Measurements from ENCODE around the gene VSTM2L. TPM values are rescaled to one million over a fixed set of nuclear protein-coding genes. Genes with fewer than 3 reads are reported as not detected.

The VSTM2L gene
- total and polyA plus RNA-seq, 9 of the 15 experiments (the other 6 are each of a cell fraction or from before 2014, with no cell fraction given), result not detected

GRCh38 chr20:37896932-37897548 lies 5.9 kb upstream of the VSTM2L start (continued):
- TF ChIP-seq SIN3B (IDR thresholded peaks at IDR 0.05; ENCODE audit: low read depth), result no peak
- TF ChIP-seq HDAC8 (tag; IDR thresholded peaks at IDR 0.05), result no peak
- TF ChIP-seq PREB (CRISPR knock-in tag; IDR thresholded peaks at IDR 0.05), result no peak
- TF ChIP-seq PBX2 (CRISPR knock-in tag; IDR thresholded peaks at IDR 0.05; ENCODE audit: low read depth), result no peak
- TF ChIP-seq PBX2 (tag; conservative IDR thresholded peaks at IDR 0.05; ENCODE audit: low read depth), result no peak
- TF ChIP-seq ZFP91 (CRISPR knock-in tag; IDR thresholded peaks at IDR 0.05), result no peak
- no peak for TF ChIP-seq HCFC1 (IDR thresholded peaks at IDR 0.05; ENCODE audit: low read depth, low read length)
- no peak for TF ChIP-seq NFIC (IDR thresholded peaks at IDR 0.05)
- TF ChIP-seq SRSF9 (IDR thresholded peaks at IDR 0.05; ENCODE audit: borderline replicate concordance, low read depth, low read length), result no peak
- no peak for TF ChIP-seq RAD51 (IDR thresholded peaks at IDR 0.05; ENCODE audit: borderline replicate concordance, low read depth)
- TF ChIP-seq MEF2A (IDR thresholded peaks at IDR 0.05; ENCODE audit: control insufficient read depth, low read depth, low read length), result no peak
- TF ChIP-seq CHD1 (IDR thresholded peaks at IDR 0.05; ENCODE audit: low read length), result no peak
- peak in 1 of 2 experiments; percentile 41; a peak in 1 of 4 replicates for TF ChIP-seq MAZ (CRISPR knock-in tag; conservative IDR thresholded peaks at IDR 0.05 in 1 of 2, IDR thresholded peaks at IDR 0.05 in 1 of 2)
- TF ChIP-seq ARID2 (IDR thresholded peaks at IDR 0.05), result no peak
- peak; percentile 66; the same call in 1 of the 2 replicates for TF ChIP-seq STAG1 (CRISPR knock-in tag; IDR thresholded peaks at IDR 0.05; ENCODE audit: borderline replicate concordance)

All from K562 (cell line).